Colonic mucosa (tissue), 4 donors: Measurements from ENCODE around the gene CYLD. TPM values are rescaled to one million over a fixed set of nuclear protein-coding genes. Genes with fewer than 3 reads are reported as not detected.

ENCODE experiments used
- DNase-seq: peaks from one replicate; pipeline ENCODE4 v3.0.0-alpha.2; 2020
- H3K27ac ChIP-seq: fragments of 200-600 bp; one replicate; pipeline ENCODE4 v1.8.0; 2021
- H3K27me3 ChIP-seq: fragments of 200-600 bp; one replicate; pipeline ENCODE4 v1.8.0; 2021
- H3K36me3 ChIP-seq: fragments of 200-600 bp; one replicate; pipeline ENCODE4 v1.8.0; 2021
- H3K4me1 ChIP-seq: fragments of 200-600 bp; one replicate; pipeline ENCODE4 v1.8.0; 2021; ENCODE audit warnings: mild to moderate bottlenecking
- H3K4me3 ChIP-seq: fragments of 200-600 bp; one replicate; pipeline ENCODE4 v1.8.0; 2021
- H3K9ac ChIP-seq, 2 donors: one replicate each; pipeline ENCODE4 v1.7.0; 2013; ENCODE audit warnings: control low read depth in 2 of 2, low read depth in 2 of 2, low read length in 2 of 2
- H3K9me3 ChIP-seq: fragments of 200-600 bp; one replicate; pipeline ENCODE4 v1.8.0; 2021
- intact Hi-C: fragments of 100-400 bp; cut with DNase I; formaldehyde crosslinking; loops from one replicate; pipeline ENCODE4 v1.14.1; 2022
- total RNA-seq, 2 donors: library from RNA; stranded (reverse); fragmentation: NEBNext Ultra II Directional in 1 of 2; extraction: Animal tissue kit (Norgen Biotek cat#: 25700) in 1 of 2; gene quantifications; one replicate each; pipeline ENCODE4 v1.2.1, GENCODE V29; 2021
- TF ChIP-seq, protein P1 (sequence below): fragments of 200-600 bp; IDR thresholded peaks from one replicate; pipeline ENCODE4 v1.8.0; 2022; ENCODE audit warnings: antibody characterized with exemption, mild to moderate bottlenecking
- donor health status: healthy.
- donor health status: DM: no; HTN: no; CAD: no.
- donor health status: DM: no; HTN: no; CAD: no.

The CYLD gene
- total RNA-seq, 2 donors from 2014 or later: 15.8 to 31.5 TPM

DNA sequence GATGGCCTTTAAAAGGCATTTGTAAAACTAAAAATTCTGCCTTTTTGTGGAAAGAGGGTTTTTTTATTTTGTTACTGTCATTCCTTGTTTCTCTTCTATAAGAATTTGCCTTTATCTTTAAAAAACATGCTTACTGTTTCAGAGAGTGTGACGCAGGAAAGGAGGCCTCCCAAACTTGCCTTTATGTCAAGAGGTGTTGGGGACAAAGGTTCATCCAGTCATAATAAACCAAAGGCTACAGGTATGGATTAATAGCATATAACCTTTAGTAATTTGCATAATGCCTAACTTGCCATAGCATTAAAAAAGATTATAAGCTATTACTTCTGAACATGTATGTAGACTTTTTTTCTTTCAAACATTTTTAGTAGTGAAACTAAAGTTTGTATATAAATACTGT lies 34.2 kb downstream of the CYLD start:
- intact Hi-C loops: no loop called here
- H3K27ac ChIP-seq: no peak overlapping the region

DNA sequence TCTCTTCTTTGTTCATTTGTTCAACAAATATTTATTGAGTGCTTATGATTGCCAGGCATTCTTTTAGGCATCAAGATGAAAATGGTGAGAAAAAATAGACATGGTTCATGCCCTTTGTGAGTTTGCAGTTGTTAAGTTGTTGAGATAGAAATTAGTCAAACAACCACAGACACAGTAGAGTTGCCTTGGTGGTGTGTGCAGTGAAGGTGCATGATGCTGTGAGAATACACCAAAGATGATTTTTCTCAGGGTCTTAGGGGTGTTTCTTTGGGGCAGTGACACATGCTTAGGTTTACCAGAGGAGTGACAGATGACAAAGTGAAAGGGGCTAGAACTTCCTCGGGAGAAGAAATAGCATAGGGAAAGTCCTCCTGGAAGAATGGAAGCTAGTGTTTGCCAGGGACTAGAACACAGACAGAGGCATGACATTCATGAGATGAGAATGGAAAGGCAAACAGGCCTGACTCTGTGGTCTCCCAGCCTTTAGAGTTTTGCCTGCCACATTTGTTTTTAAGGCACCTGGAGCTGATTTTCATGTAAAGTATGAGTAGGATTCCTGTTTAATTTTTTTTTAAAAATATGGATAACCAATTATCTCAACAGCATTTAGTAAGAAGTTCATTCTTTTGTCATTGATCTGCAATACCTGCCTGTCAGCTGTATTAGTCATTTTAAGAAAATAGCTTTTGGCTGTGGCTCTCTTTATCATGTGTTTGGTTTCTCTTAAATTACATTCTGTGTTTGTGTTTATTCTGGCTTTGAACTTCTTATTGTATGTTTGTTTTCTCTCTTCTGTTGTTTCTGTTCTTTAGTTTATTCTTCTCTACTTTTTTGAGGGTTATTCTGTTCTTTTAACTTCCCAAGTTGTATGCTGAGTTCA lies 36.6 kb downstream of the CYLD start:
- Histone ChIP-seq H3K9ac (no peak overlapping the region), H3K4me1 (no peaks in the 10 kb centered on the region), H3K36me3 (no peaks in the 10 kb centered on the region), H3K27me3 (no peaks in the 10 kb centered on the region), H3K9me3 (no peaks in the 10 kb centered on the region), H3K27ac (no peak overlapping the region), H3K4me3 (no peak overlapping the region)
- no peak for DNase-seq
- TF ChIP-seq, protein P1, sequence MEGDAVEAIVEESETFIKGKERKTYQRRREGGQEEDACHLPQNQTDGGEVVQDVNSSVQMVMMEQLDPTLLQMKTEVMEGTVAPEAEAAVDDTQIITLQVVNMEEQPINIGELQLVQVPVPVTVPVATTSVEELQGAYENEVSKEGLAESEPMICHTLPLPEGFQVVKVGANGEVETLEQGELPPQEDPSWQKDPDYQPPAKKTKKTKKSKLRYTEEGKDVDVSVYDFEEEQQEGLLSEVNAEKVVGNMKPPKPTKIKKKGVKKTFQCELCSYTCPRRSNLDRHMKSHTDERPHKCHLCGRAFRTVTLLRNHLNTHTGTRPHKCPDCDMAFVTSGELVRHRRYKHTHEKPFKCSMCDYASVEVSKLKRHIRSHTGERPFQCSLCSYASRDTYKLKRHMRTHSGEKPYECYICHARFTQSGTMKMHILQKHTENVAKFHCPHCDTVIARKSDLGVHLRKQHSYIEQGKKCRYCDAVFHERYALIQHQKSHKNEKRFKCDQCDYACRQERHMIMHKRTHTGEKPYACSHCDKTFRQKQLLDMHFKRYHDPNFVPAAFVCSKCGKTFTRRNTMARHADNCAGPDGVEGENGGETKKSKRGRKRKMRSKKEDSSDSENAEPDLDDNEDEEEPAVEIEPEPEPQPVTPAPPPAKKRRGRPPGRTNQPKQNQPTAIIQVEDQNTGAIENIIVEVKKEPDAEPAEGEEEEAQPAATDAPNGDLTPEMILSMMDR: no peak
- intact Hi-C loops: no loop called here

More for the DNA sequence above, 34.2 kb downstream of the CYLD start:
- Histone ChIP-seq H3K9me3 (no peaks in the 10 kb centered on the region), H3K27me3 (no peaks in the 10 kb centered on the region), H3K36me3 (no peaks in the 10 kb centered on the region), H3K4me1 (no peaks in the 10 kb centered on the region), H3K9ac (no peak overlapping the region), H3K4me3 (no peak overlapping the region)
- TF ChIP-seq, protein P1: no peak
- DNase-seq: no peak

DNA sequence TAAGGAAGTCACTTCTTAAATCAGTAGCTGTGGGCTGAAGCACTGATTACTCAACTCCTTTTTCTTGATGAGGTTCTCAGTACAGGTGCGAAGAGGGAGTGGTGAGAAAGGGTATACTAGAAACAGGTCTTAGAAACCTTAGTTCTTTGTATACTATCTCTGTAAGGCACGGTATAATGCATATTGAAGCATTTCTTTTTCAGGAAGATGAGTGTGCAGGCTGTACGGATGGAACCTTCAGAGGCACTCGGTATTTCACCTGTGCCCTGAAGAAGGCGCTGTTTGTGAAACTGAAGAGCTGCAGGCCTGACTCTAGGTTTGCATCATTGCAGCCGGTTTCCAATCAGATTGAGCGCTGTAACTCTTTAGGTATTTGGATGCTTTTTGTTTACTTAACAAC lies 39.2 kb downstream of the CYLD start:
- Histone ChIP-seq H3K9ac (no peak overlapping the region), H3K9me3 (no peaks in the 10 kb centered on the region), H3K27ac (no peak overlapping the region), H3K4me1 (no peaks in the 10 kb centered on the region), H3K4me3 (no peak overlapping the region), H3K36me3 (no peaks in the 10 kb centered on the region), H3K27me3 (no peaks in the 10 kb centered on the region)
- TF ChIP-seq, protein P1: no peak
- intact Hi-C loops: no loop called here
- DNase-seq: no peak

DNA sequence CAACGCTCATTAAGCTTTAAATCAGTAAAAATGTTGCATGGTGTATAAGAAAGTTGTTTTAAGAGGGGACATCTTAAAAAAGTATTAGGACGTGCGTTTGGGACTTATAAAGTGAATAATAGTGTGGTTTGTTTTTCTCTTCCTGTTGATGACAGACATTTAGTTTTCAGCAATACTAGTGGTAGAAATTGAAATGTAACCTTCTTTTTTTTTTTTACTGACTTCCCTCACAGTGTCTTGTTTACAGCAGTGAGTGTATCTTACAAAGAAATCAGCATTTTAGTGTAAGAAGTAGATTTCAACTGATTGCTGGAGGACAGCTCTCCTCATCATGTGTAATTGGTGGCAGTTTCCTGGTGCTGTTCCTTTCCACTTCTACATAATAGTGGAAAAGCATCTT lies 39.6 kb downstream of the CYLD start:
- no peaks in the 10 kb centered on the region for H3K36me3 ChIP-seq
- intact Hi-C loops: no loop called here

DNA sequence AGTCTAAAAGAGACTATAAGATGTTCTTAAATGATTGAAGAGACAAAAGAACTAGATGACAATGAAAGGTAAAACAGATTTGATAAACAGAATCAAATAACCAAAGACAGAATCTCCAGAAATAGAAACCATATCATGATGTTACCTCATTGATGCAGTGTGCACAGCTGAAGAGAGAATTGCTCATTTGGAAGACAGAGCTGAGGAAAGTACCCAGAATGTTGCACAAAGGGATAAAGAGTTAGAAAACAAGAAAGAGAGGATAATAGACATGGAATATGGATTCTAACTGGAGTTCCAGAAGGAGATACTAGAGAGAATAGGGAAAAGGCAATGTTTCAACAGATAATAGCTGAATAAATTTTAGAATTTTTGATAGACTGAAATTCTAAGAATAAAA lies 47.9 kb downstream of the CYLD start:
- Histone ChIP-seq H3K27ac (no peak overlapping the region), H3K9ac (no peak overlapping the region), H3K27me3 (no peaks in the 10 kb centered on the region), H3K4me3 (no peak overlapping the region), H3K9me3 (no peaks in the 10 kb centered on the region), H3K36me3 (no peaks in the 10 kb centered on the region), H3K4me1 (no peaks in the 10 kb centered on the region)
- TF ChIP-seq, protein P1: no peak
- no peak for DNase-seq
- intact Hi-C loops: no loop called here

More for the DNA sequence above, 39.6 kb downstream of the CYLD start:
- Histone ChIP-seq H3K9ac (no peak overlapping the region), H3K4me1 (no peaks in the 10 kb centered on the region), H3K27me3 (no peaks in the 10 kb centered on the region), H3K9me3 (no peaks in the 10 kb centered on the region), H3K27ac (no peak overlapping the region), H3K4me3 (no peak overlapping the region)
- TF ChIP-seq, protein P1: no peak
- no peak for DNase-seq
